Measurements from ENCODE around the gene GGNBP2. TPM values are rescaled to one million over a fixed set of nuclear protein-coding genes. Genes with fewer than 3 reads are reported as not detected.
A peak's percentile ranks its signal among the peaks of the same experiment; 100 is the strongest.

Gene GGNBP2
- total RNA-seq, 2 experiments from 2014 or later: 111 to 116 TPM

GRCh38 chr17:36525113-36525512 lies 19.6 kb upstream of the GGNBP2 start:
- Mint-ChIP-seq H3K27me3 (no peaks in the 10 kb centered on the region), H3K9me3 (no peaks in the 10 kb centered on the region), H3K27ac (no peak overlapping the region), H3K4me1 (peaks cover 26% of the 10 kb centered on the region), H3K4me3 (no peak overlapping the region), H3K36me3 (ENCODE audit: low read depth) (peaks cover 54% of the 10 kb centered on the region)
- POLR2A ChIA-PET: no interaction called here
- CTCF ChIA-PET: interaction anchor here (1.9 kb wide), 1 partner anchor 9 kb away, joined by 11 read pairs; the partner anchor contains the start of genes MYO19 and PIGW
- no peak for DNase-seq

- no peaks in the 10 kb centered on the region for H3K27me3 Mint-ChIP-seq
- no peak overlapping the region for H3K4me3 Mint-ChIP-seq
- H3K27ac Mint-ChIP-seq: no peak overlapping the region
- ChIA-PET CTCF (no interaction called here), POLR2A (no interaction called here)
- peaks cover 26% of the 10 kb centered on the region for H3K4me1 Mint-ChIP-seq
- H3K9me3 Mint-ChIP-seq: no peaks in the 10 kb centered on the region
- no peak for DNase-seq
- H3K36me3 Mint-ChIP-seq (ENCODE audit: low read depth): peaks cover 46% of the 10 kb centered on the region
These were observed 18.8 kb upstream of the GGNBP2 start for GRCh38 chr17:36525888-36526287.

GRCh38 chr17:36527621-36528250 lies 17.0 kb upstream of the GGNBP2 start:
- ChIA-PET POLR2A (interaction anchor here (0.5 kb wide), 1 partner anchor 18 kb away, joined by 3 read pairs; no protein-coding TSS in a partner anchor), CTCF (interaction anchor here (0.7 kb wide), 1 partner anchor 69 kb away, joined by 3 read pairs; no protein-coding TSS in a partner anchor)
- Mint-ChIP-seq H3K4me1 (peaks cover 38% of the 10 kb centered on the region), H3K27me3 (no peaks in the 10 kb centered on the region), H3K4me3 (no peak overlapping the region), H3K27ac (no peak overlapping the region), H3K9me3 (no peaks in the 10 kb centered on the region), H3K36me3 (ENCODE audit: low read depth) (peaks cover 49% of the 10 kb centered on the region)
- DNase-seq: no peak

GRCh38 chr17:36529121-36529520 lies 15.6 kb upstream of the GGNBP2 start:
- Mint-ChIP-seq H3K9me3 (no peaks in the 10 kb centered on the region), H3K36me3 (ENCODE audit: low read depth) (peaks cover 52% of the 10 kb centered on the region), H3K27ac (no peak overlapping the region), H3K4me1 (peaks cover 49% of the 10 kb centered on the region), H3K27me3 (no peaks in the 10 kb centered on the region), H3K4me3 (no peak overlapping the region)
- DNase-seq: no peak
- CTCF ChIA-PET: no interaction called here
- POLR2A ChIA-PET: interaction anchor here (0.5 to 0.7 kb wide), 2 partner anchors 55 to 63 kb away, joined by 3 read pairs; partner anchors contain the start of gene DHRS11

- Mint-ChIP-seq H3K27ac (peak overlapping the region; percentile 44), H3K36me3 (ENCODE audit: low read depth) (peaks cover 37% of the 10 kb centered on the region), H3K27me3 (no peaks in the 10 kb centered on the region), H3K4me3 (no peak overlapping the region), H3K4me1 (peaks cover 48% of the 10 kb centered on the region), H3K9me3 (peaks cover 3% of the 10 kb centered on the region)
- ChIA-PET CTCF (interaction anchor here (1.0 kb wide), 1 partner anchor 25 kb away, joined by 5 read pairs; no protein-coding TSS in a partner anchor), POLR2A (no interaction called here)
- DNase-seq: no peak
These were observed 12.2 kb upstream of the GGNBP2 start for GRCh38 chr17:36532435-36532975.

- H3K27ac Mint-ChIP-seq: peak overlapping the region; percentile 99
- peak overlapping the region; percentile 93 for H3K4me3 Mint-ChIP-seq
- H3K9me3 Mint-ChIP-seq: peaks cover 3% of the 10 kb centered on the region
- CTCF ChIA-PET: interaction anchor here (1.0 to 2.3 kb wide), 7 partner anchors 8 to 643 kb away, joined by 3 to 11 read pairs (median 4); no protein-coding TSS in a partner anchor
- peaks cover 46% of the 10 kb centered on the region for H3K4me1 Mint-ChIP-seq
- peak; percentile 60 for DNase-seq
- peaks cover 37% of the 10 kb centered on the region for H3K36me3 Mint-ChIP-seq (ENCODE audit: low read depth)
- H3K27me3 Mint-ChIP-seq: no peaks in the 10 kb centered on the region
- POLR2A ChIA-PET: interaction anchor here (0.9 kb wide), 1 partner anchor 11 kb away, joined by 4 read pairs; no protein-coding TSS in a partner anchor
These were observed 10.5 kb upstream of the GGNBP2 start for GRCh38 chr17:36533935-36534839.

GRCh38 chr17:36534840-36535668 lies 9.7 kb upstream of the GGNBP2 start, which contains the start of the genes MYO19 and PIGW:
Gene MYO19 (minus strand): TSS chr17:36534868. CDS start chr17:36532538, 2,330 bp downstream.
Gene PIGW (plus strand): TSS chr17:36534987. CDS start chr17:36537102, 2,115 bp downstream.
- POLR2A ChIA-PET: interaction anchor here (1.1 kb wide), 1 partner anchor 10 kb away, joined by 3 read pairs; the partner anchor contains the start of gene GGNBP2
- peaks cover 37% of the 10 kb centered on the region for H3K36me3 Mint-ChIP-seq (ENCODE audit: low read depth)
- DNase-seq: peak; percentile 87
- peaks cover 43% of the 10 kb centered on the region for H3K4me1 Mint-ChIP-seq
- CTCF ChIA-PET: interaction anchor here (0.8 to 2.3 kb wide), 8 partner anchors 7 to 644 kb away, joined by 3 to 11 read pairs (median 3); no protein-coding TSS in a partner anchor
- H3K27me3 Mint-ChIP-seq: no peaks in the 10 kb centered on the region
- peak within 1 kb of the TSS; percentile 99 for H3K27ac Mint-ChIP-seq
- H3K9me3 Mint-ChIP-seq: peaks cover 3% of the 10 kb centered on the region
- peak within 1 kb of the TSS; percentile 93 for H3K4me3 Mint-ChIP-seq

GRCh38 chr17:36535669-36536081 lies 9.0 kb upstream of the GGNBP2 start:
- ChIA-PET CTCF (interaction anchor here (0.6 to 1.2 kb wide), 6 partner anchors 10 to 645 kb away, joined by 3 to 5 read pairs (median 3); no protein-coding TSS in a partner anchor), POLR2A (interaction anchor here (1.1 kb wide), 1 partner anchor 10 kb away, joined by 3 read pairs; the partner anchor contains the start of gene GGNBP2)
- Mint-ChIP-seq H3K4me3 (peak overlapping the region; percentile 93), H3K4me1 (peaks cover 43% of the 10 kb centered on the region), H3K27me3 (no peaks in the 10 kb centered on the region), H3K36me3 (ENCODE audit: low read depth) (peaks cover 39% of the 10 kb centered on the region), H3K9me3 (peaks cover 3% of the 10 kb centered on the region), H3K27ac (peak overlapping the region; percentile 99)
- DNase-seq: no peak

GRCh38 chr17:36540696-36541095 lies 4.0 kb upstream of the GGNBP2 start:
- ChIA-PET POLR2A (no interaction called here), CTCF (no interaction called here)
- H3K36me3 Mint-ChIP-seq (ENCODE audit: low read depth): peaks cover 26% of the 10 kb centered on the region
- DNase-seq: no peak
- H3K4me1 Mint-ChIP-seq: peaks cover 28% of the 10 kb centered on the region
- H3K4me3 Mint-ChIP-seq: no peak overlapping the region
- peaks cover 3% of the 10 kb centered on the region for H3K9me3 Mint-ChIP-seq
- no peak overlapping the region for H3K27ac Mint-ChIP-seq
- H3K27me3 Mint-ChIP-seq: no peaks in the 10 kb centered on the region

- H3K4me1 Mint-ChIP-seq: peaks cover 18% of the 10 kb centered on the region
- H3K27ac Mint-ChIP-seq: no peak overlapping the region
- H3K9me3 Mint-ChIP-seq: no peaks in the 10 kb centered on the region
- peak overlapping the region; percentile 22 for H3K4me3 Mint-ChIP-seq
- H3K36me3 Mint-ChIP-seq (ENCODE audit: low read depth): peaks cover 30% of the 10 kb centered on the region
- CTCF ChIA-PET: interaction anchor here (1.3 to 1.7 kb wide), 2 partner anchors 9 to 30 kb away, joined by 3 to 9 read pairs; partner anchors contain the start of genes MYO19 and PIGW
- POLR2A ChIA-PET: interaction anchor here (0.6 kb wide), 1 partner anchor 78 kb away, joined by 4 read pairs; no protein-coding TSS in a partner anchor
- no peak for DNase-seq
- no peaks in the 10 kb centered on the region for H3K27me3 Mint-ChIP-seq
These were observed 2.0 kb upstream of the GGNBP2 start for GRCh38 chr17:36542755-36543154.

GRCh38 chr17:36544044-36544306 lies 744 bp upstream of the GGNBP2 start:
- Mint-ChIP-seq H3K36me3 (ENCODE audit: low read depth) (peaks cover 35% of the 10 kb centered on the region), H3K27ac (peak overlapping the region; percentile 98), H3K9me3 (no peaks in the 10 kb centered on the region), H3K27me3 (no peaks in the 10 kb centered on the region), H3K4me1 (peaks cover 28% of the 10 kb centered on the region), H3K4me3 (peak overlapping the region; percentile 88)
- peak; percentile 22 for DNase-seq
- ChIA-PET CTCF (interaction anchor here (1.1 kb wide), 1 partner anchor 58 kb away, joined by 3 read pairs; the partner anchor contains the start of gene MRM1), POLR2A (no interaction called here)
